GM12892 (cell line): ENCODE results near the gene PRH2.

Experiments
- POLR2A ChIP-seq: IDR thresholded peaks from 2 replicates; pipeline ENCODE4 v1.6.1; 2011; ENCODE audit warnings: low read depth, low read length, control low read depth
- POLR2AphosphoS5 ChIP-seq: IDR thresholded peaks from 2 replicates; pipeline ENCODE4 v1.6.1; 2011; ENCODE audit warnings: low read depth, low read length, control low read depth
- TAF1 ChIP-seq: IDR thresholded peaks from 2 replicates; pipeline ENCODE4 v1.6.1; 2011; ENCODE audit warnings: low read depth, mild to moderate bottlenecking, control low read depth, low read length, borderline replicate concordance

DNA sequence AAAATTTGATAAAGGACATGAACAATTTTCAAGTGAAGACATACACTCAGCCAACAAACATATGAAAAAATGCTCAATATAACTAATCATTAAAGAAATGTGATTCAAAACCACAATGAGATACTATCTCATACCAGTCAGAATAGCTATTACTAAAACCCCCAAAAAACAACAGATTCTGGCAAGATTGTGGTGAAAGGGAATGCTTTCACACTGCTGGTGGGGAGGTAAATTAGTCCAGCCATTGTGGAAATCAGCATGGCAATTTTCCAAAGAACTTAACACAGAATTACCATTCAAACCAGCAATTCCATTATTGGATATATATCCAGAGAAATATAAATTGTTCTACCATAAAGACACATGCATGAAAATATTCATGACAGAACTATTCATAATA, 28.7 kb downstream of the PRH2 start:
- TF ChIP-seq POLR2A (no peak), POLR2AphosphoS5 (no peak), TAF1 (no peak)
